ENCODE results near the gene MMS22L. TPM values are rescaled to one million over a fixed set of nuclear protein-coding genes. Genes with fewer than 3 reads are reported as not detected.

The MMS22L gene
- total and polyA plus RNA-seq, 2 experiments from 2014 or later: 2.7 to 10.1 TPM

DNA sequence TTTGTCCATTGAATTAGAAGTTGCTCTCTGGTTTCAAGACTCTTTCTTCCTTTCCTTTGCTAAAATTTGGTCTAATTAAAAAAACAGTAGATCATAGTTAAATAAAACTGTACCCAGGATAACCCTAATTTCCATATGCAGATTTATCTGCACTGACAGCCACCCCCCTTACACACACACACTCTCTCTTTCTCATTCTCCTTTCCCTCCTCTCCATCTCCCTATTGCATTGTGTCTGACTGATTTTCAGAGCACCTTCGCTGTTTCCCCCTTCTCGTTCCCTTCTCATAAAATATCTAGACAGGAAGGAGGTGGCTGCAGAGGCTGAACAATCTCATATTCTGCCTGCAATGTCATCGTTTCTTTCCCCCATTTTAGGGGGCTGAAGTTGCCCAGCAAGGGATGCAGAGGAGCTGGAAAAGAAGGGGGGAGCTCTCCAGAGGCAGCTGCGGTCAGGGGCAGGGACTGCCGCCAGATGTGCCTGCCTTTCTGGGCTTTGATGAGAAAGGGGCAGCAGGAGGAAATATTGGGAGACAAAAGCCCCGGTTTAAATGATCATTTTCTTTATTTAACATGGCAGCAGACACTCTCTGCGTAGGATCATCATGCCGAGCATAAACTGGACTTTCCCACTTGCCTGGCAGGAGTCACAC, 22.5 kb upstream of the MMS22L start:
- Histone ChIP-seq H3K79me2 (no peaks in the 10 kb centered on the region), H3K27me3 (no peaks in the 10 kb centered on the region), H3K9me2 (replicated peaks; ENCODE audit: insufficient read depth) (no peaks in the 10 kb centered on the region), H3K4me2 (no peak overlapping the region), H3K27ac (no peak overlapping the region), H4K20me1 (ENCODE audit: insufficient read depth, poor library complexity, severe bottlenecking) (no peaks in the 10 kb centered on the region), H3K4me1 (ENCODE audit: insufficient read depth) (no peaks in the 10 kb centered on the region), H2AFZ (no peak overlapping the region), H3K36me3 (replicated peaks; ENCODE audit: insufficient read depth, low read depth) (no peaks in the 10 kb centered on the region), H3K4me3 (no peak overlapping the region), H3K9me3 (ENCODE audit: low read depth) (no peaks in the 10 kb centered on the region)
- no peak for DNase-seq (ENCODE audit: low spot score)
- WGBS (ENCODE audit: low lambda C conversion rate, missing lambda C conversion rate): 61% methylated on average over 8 of the region's 8 CpGs
- TF ChIP-seq EZH2phosphoT487 (IDR thresholded peaks at IDR 0.05; ENCODE audit: low read depth, severe bottlenecking, unreplicated experiment) (no peak), EZH2 (IDR thresholded peaks at IDR 0.05; ENCODE audit: borderline replicate concordance) (no peak)
- TF ChIP-seq, protein P1, sequence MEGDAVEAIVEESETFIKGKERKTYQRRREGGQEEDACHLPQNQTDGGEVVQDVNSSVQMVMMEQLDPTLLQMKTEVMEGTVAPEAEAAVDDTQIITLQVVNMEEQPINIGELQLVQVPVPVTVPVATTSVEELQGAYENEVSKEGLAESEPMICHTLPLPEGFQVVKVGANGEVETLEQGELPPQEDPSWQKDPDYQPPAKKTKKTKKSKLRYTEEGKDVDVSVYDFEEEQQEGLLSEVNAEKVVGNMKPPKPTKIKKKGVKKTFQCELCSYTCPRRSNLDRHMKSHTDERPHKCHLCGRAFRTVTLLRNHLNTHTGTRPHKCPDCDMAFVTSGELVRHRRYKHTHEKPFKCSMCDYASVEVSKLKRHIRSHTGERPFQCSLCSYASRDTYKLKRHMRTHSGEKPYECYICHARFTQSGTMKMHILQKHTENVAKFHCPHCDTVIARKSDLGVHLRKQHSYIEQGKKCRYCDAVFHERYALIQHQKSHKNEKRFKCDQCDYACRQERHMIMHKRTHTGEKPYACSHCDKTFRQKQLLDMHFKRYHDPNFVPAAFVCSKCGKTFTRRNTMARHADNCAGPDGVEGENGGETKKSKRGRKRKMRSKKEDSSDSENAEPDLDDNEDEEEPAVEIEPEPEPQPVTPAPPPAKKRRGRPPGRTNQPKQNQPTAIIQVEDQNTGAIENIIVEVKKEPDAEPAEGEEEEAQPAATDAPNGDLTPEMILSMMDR (IDR thresholded peaks at IDR 0.05; ENCODE audit: poor library complexity): no peak

DNA sequence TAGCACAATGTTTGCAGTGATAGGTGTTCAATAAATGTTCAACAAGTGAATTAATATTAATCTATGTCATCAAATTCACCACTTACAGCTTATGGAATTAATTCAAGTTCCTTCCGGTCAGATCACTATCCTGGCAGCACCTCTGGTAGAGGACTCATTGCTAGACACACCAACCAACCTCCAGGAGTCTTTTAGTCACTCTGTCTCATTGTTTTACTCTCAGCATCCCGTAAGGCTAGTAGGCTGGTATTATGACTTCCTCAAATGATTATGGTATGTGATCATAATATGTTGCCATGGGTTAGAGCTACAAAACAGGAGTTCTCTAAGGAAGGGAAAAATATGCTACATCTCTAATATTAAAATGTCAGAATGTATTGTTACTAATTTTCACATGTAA, 21.7 kb upstream of the MMS22L start:
- H4K20me1 ChIP-seq (ENCODE audit: insufficient read depth, poor library complexity, severe bottlenecking): no peaks in the 10 kb centered on the region
- no peaks in the 10 kb centered on the region for H3K27me3 ChIP-seq
- H3K4me3 ChIP-seq: no peak overlapping the region
- H3K27ac ChIP-seq: no peak overlapping the region
- H3K79me2 ChIP-seq: no peaks in the 10 kb centered on the region
- DNase-seq (ENCODE audit: low spot score): no peak
- no peaks in the 10 kb centered on the region for H3K9me3 ChIP-seq (ENCODE audit: low read depth)
- no peak overlapping the region for H3K4me2 ChIP-seq
- WGBS (ENCODE audit: low lambda C conversion rate, missing lambda C conversion rate): 90% methylated on average over 2 of the region's 2 CpGs
- no peaks in the 10 kb centered on the region for H3K36me3 ChIP-seq (replicated peaks; ENCODE audit: insufficient read depth, low read depth)
- no peak overlapping the region for H2AFZ ChIP-seq
- H3K4me1 ChIP-seq (ENCODE audit: insufficient read depth): no peaks in the 10 kb centered on the region
- no peak for TF ChIP-seq EZH2 (IDR thresholded peaks at IDR 0.05; ENCODE audit: borderline replicate concordance)
- TF ChIP-seq, protein P1 (IDR thresholded peaks at IDR 0.05; ENCODE audit: poor library complexity): no peak
- H3K9me2 ChIP-seq (replicated peaks; ENCODE audit: insufficient read depth): no peaks in the 10 kb centered on the region

DNA sequence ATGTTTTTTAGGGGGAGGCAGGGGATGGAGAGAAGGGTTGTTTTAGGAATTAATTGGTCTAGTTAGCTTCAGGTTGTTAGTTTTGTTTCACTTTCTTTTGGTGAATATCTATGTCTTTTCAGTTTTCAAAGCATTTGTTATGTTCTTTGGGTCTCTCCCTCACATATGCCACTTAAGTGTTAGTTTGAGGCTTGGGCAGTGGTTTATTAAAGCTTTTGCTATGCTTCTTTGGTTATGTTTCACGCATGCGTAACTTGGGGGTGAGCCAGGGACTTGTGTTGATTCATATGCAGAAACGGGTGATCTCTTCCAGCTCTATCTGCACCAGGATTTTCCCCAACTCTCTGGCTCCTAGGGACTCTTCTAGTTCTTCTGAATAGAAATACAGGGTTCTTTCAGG, 11.4 kb upstream of the MMS22L start:
- H3K27me3 ChIP-seq: no peaks in the 10 kb centered on the region
- H4K20me1 ChIP-seq (ENCODE audit: insufficient read depth, poor library complexity, severe bottlenecking): no peaks in the 10 kb centered on the region
- no peak overlapping the region for H3K27ac ChIP-seq
- no peaks in the 10 kb centered on the region for H3K79me2 ChIP-seq
- no peaks in the 10 kb centered on the region for H3K36me3 ChIP-seq (replicated peaks; ENCODE audit: insufficient read depth, low read depth)
- no peak overlapping the region for H3K4me2 ChIP-seq
- WGBS (ENCODE audit: low lambda C conversion rate, missing lambda C conversion rate): 81% methylated on average over 3 of the region's 3 CpGs
- H3K4me3 ChIP-seq: no peak overlapping the region
- H3K4me1 ChIP-seq (ENCODE audit: insufficient read depth): no peaks in the 10 kb centered on the region
- TF ChIP-seq EZH2phosphoT487 (IDR thresholded peaks at IDR 0.05; ENCODE audit: low read depth, severe bottlenecking, unreplicated experiment): no peak
- no peak for TF ChIP-seq EZH2 (IDR thresholded peaks at IDR 0.05; ENCODE audit: borderline replicate concordance)
- TF ChIP-seq, protein P1 (IDR thresholded peaks at IDR 0.05; ENCODE audit: poor library complexity): no peak
- no peaks in the 10 kb centered on the region for H3K9me3 ChIP-seq (ENCODE audit: low read depth)
- DNase-seq (ENCODE audit: low spot score): no peak
- no peaks in the 10 kb centered on the region for H3K9me2 ChIP-seq (replicated peaks; ENCODE audit: insufficient read depth)
- no peak overlapping the region for H2AFZ ChIP-seq
